DND-41 (cell line): ENCODE data around the gene SNX13.

Experiments
- ATAC-seq: fragments of 200-7000 bp; cut with Tn5 transposase; 3 replicates; pipeline ENCODE4 v1.9.1; 2021; ENCODE audit warnings: low read depth; ENCODE audit not compliant: insufficient read depth
- DNase-seq: peaks from one replicate; pipeline ENCODE4 v3.0.0-alpha.2; 2020
- H2AFZ ChIP-seq: 2 replicates; pipeline ENCODE4 v1.6.0; 2012; ENCODE audit warnings: low read depth, low read length
- H3K27ac ChIP-seq: 2 replicates; pipeline ENCODE4 v1.5.1; 2012; ENCODE audit warnings: low read length, inconsistent platforms
- H3K27me3 ChIP-seq: fragments of 200-600 bp; sonication (generic); 2 replicates; pipeline ENCODE4 v1.6.0; 2012; ENCODE audit warnings: low read length, mild to moderate bottlenecking, inconsistent platforms; ENCODE audit not compliant: insufficient read depth, poor library complexity
- H3K36me3 ChIP-seq: 2 replicates; pipeline ENCODE4 v1.5.1; 2012; ENCODE audit warnings: low read length, inconsistent platforms; ENCODE audit not compliant: insufficient read depth
- H3K4me1 ChIP-seq: 2 replicates; pipeline ENCODE4 v1.5.1; 2012; ENCODE audit warnings: mild to moderate bottlenecking, low read length; ENCODE audit not compliant: insufficient read depth
- H3K4me2 ChIP-seq: 2 replicates; pipeline ENCODE4 v1.6.0; 2012; ENCODE audit warnings: mild to moderate bottlenecking, moderate library complexity, low read length, inconsistent platforms; ENCODE audit not compliant: insufficient read depth
- H3K4me3 ChIP-seq, 2 experiments: fragments of 200-600 bp in 1 of 2; shearing (Covaris generic) in 1 of 2; 2 replicates each; pipeline ENCODE4 v1.5.1; 2012 to 2016; ENCODE audit warnings: inconsistent platforms in 2 of 2, low read length in 2 of 2, mild to moderate bottlenecking in 2 of 2, low read depth in 1 of 2, moderate library complexity in 1 of 2
- H3K79me2 ChIP-seq: 2 replicates; pipeline ENCODE4 v1.6.0; 2012; ENCODE audit warnings: low read length, inconsistent platforms; ENCODE audit not compliant: insufficient read depth
- H3K9ac ChIP-seq: 2 replicates; pipeline ENCODE4 v1.6.0; 2012; ENCODE audit warnings: low read depth, mild to moderate bottlenecking, inconsistent platforms, low read length, moderate library complexity
- H3K9me3 ChIP-seq: 2 replicates; pipeline ENCODE4 v1.5.1; 2012; ENCODE audit warnings: low read length, moderate library complexity, mild to moderate bottlenecking, inconsistent platforms; ENCODE audit not compliant: insufficient read depth, severe bottlenecking
- H4K20me1 ChIP-seq: 2 replicates; pipeline ENCODE4 v1.6.0; 2012; ENCODE audit warnings: low read length; ENCODE audit not compliant: insufficient read depth
- CTCF ChIP-seq: IDR thresholded peaks from 2 replicates; pipeline ENCODE4 v1.5.1; 2012; ENCODE audit warnings: borderline replicate concordance, low read length, moderate library complexity, mild to moderate bottlenecking; ENCODE audit not compliant: poor library complexity, severe bottlenecking; ENCODE audit errors: extremely low read depth
- EZH2 ChIP-seq: IDR thresholded peaks from 3 replicates; pipeline ENCODE4 v1.6.1; 2012; ENCODE audit warnings: borderline replicate concordance, low read depth, mild to moderate bottlenecking, moderate library complexity, low read length, inconsistent platforms; ENCODE audit not compliant: severe bottlenecking

The SNX13 gene

GRCh38 chr7:17854261-17855047 lies 85.8 kb downstream of the SNX13 start:
- peaks cover 8% of the 10 kb centered on the region for H3K9me3 ChIP-seq
- no peaks in the 10 kb centered on the region for H3K27me3 ChIP-seq
- no peaks in the 10 kb centered on the region for H4K20me1 ChIP-seq
- no peak overlapping the region for H3K27ac ChIP-seq
- no peak for TF ChIP-seq EZH2
- TF ChIP-seq CTCF, result no peak
- no peaks in the 10 kb centered on the region for H3K4me1 ChIP-seq
- H3K36me3 ChIP-seq, result peaks cover 14% of the 10 kb centered on the region; the same call in 1 of the 2 replicates
- no peak overlapping the region for H3K9ac ChIP-seq
- no peak overlapping the region for H3K4me2 ChIP-seq
- H3K79me2 ChIP-seq, result no peaks in the 10 kb centered on the region
- no peak overlapping the region for H2AFZ ChIP-seq
- DNase-seq (no peak), ATAC-seq (no peak)
- no peak overlapping the region for H3K4me3 ChIP-seq

GRCh38 chr7:17852361-17852760 lies 87.9 kb downstream of the SNX13 start:
- no peak overlapping the region for H3K9ac ChIP-seq
- peaks cover 8% of the 10 kb centered on the region for H3K9me3 ChIP-seq
- H3K36me3 ChIP-seq, result peaks cover 14% of the 10 kb centered on the region
- H4K20me1 ChIP-seq, result no peaks in the 10 kb centered on the region
- H3K79me2 ChIP-seq, result no peaks in the 10 kb centered on the region
- no peak overlapping the region for H3K27ac ChIP-seq
- no peak overlapping the region for H3K4me2 ChIP-seq
- H3K4me1 ChIP-seq, result no peaks in the 10 kb centered on the region
- TF ChIP-seq EZH2 (no peak), CTCF (no peak)
- no peak for DNase-seq
- no peak overlapping the region for H2AFZ ChIP-seq
- no peaks in the 10 kb centered on the region for H3K27me3 ChIP-seq
- ATAC-seq, result no peak
- no peak overlapping the region for H3K4me3 ChIP-seq

GRCh38 chr7:17849504-17849903 lies 90.8 kb downstream of the SNX13 start:
- Histone ChIP-seq H3K36me3 (peaks cover 10% of the 10 kb centered on the region), H3K27ac (no peak overlapping the region), H3K4me3 (no peak overlapping the region), H3K9me3 (no peaks in the 10 kb centered on the region), H4K20me1 (no peaks in the 10 kb centered on the region), H3K79me2 (no peaks in the 10 kb centered on the region), H3K4me1 (no peaks in the 10 kb centered on the region), H3K9ac (no peak overlapping the region), H3K4me2 (no peak overlapping the region), H3K27me3 (no peaks in the 10 kb centered on the region), H2AFZ (no peak overlapping the region)
- TF ChIP-seq EZH2 (no peak), CTCF (no peak)
- DNase-seq, result no peak
- no peak for ATAC-seq
